Nephron progenitor cell (in vitro differentiated cells): ENCODE results near the gene UBE3C.
A peak's percentile ranks its signal among the peaks of the same experiment; 100 is the strongest.

Source experiments
- DNase-seq: peaks from one replicate; pipeline ENCODE4 v3.0.0; 2021
- H3K27ac Mint-ChIP-seq: 2 replicates; pipeline ENCODE4 v1.8.0; 2021; ENCODE audit warnings: mild to moderate bottlenecking, moderate library complexity, mixed read lengths
- H3K27me3 Mint-ChIP-seq: 2 replicates; pipeline ENCODE4 v1.8.0; 2021; ENCODE audit warnings: mild to moderate bottlenecking, low read depth, mixed read lengths; ENCODE audit not compliant: poor library complexity
- H3K36me3 Mint-ChIP-seq: 2 replicates; pipeline ENCODE4 v1.8.0; 2021; ENCODE audit warnings: low read depth, mixed read lengths
- H3K4me1 Mint-ChIP-seq: 2 replicates; pipeline ENCODE4 v1.8.0; 2021; ENCODE audit warnings: mixed read lengths
- H3K4me3 Mint-ChIP-seq: 2 replicates; pipeline ENCODE4 v1.8.0; 2021; ENCODE audit warnings: mild to moderate bottlenecking, moderate library complexity, mixed read lengths
- H3K9me3 Mint-ChIP-seq: 2 replicates; pipeline ENCODE4 v1.8.0; 2021; ENCODE audit warnings: mild to moderate bottlenecking, moderate library complexity, mixed read lengths
- CTCF ChIP-seq: fragments of 200-600 bp; sonication (generic); IDR thresholded peaks from 2 replicates; pipeline ENCODE4 v1.5.0; 2021; ENCODE audit warnings: antibody characterized with exemption

The UBE3C gene

GRCh38 chr7:157133304-157133703 lies 5.4 kb upstream of the UBE3C start:
- no peak overlapping the region for H3K27ac Mint-ChIP-seq
- no peaks in the 10 kb centered on the region for H3K4me1 Mint-ChIP-seq
- H3K4me3 Mint-ChIP-seq, result no peak overlapping the region
- H3K9me3 Mint-ChIP-seq, result no peaks in the 10 kb centered on the region
- TF ChIP-seq CTCF, result no peak
- DNase-seq, result no peak
- peaks cover 49% of the 10 kb centered on the region for H3K27me3 Mint-ChIP-seq
- no peaks in the 10 kb centered on the region for H3K36me3 Mint-ChIP-seq

- TF ChIP-seq CTCF, result peak; percentile 10
- Mint-ChIP-seq H3K27me3 (peaks cover 28% of the 10 kb centered on the region), H3K27ac (no peak overlapping the region), H3K4me3 (no peak overlapping the region), H3K9me3 (no peaks in the 10 kb centered on the region), H3K36me3 (peaks cover 7% of the 10 kb centered on the region), H3K4me1 (peaks cover 19% of the 10 kb centered on the region)
- no peak for DNase-seq
These were observed 2.4 kb upstream of the UBE3C start for GRCh38 chr7:157136372-157136771.

DNA sequence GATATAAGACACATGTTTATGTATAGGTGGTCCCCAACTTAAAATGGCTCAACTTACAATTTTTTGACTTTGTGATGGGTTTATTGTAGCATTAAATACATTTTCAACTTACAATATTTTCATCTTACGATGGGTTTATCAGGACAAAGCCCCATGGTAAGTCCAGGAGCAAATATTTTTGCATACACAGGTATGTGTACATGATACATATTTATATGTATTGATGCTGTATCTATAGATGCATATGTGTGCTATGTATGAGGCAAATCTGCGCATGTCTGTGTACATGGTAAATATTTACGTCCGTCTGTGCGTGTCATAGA lies 664 bp upstream of the UBE3C start:
- peak overlapping the region; percentile 64 for H3K4me3 Mint-ChIP-seq
- no peak for TF ChIP-seq CTCF
- H3K27ac Mint-ChIP-seq, result no peak overlapping the region
- H3K9me3 Mint-ChIP-seq, result no peaks in the 10 kb centered on the region
- H3K4me1 Mint-ChIP-seq, result peaks cover 33% of the 10 kb centered on the region
- no peak for DNase-seq
- peaks cover 12% of the 10 kb centered on the region for H3K27me3 Mint-ChIP-seq
- peaks cover 18% of the 10 kb centered on the region for H3K36me3 Mint-ChIP-seq

DNA sequence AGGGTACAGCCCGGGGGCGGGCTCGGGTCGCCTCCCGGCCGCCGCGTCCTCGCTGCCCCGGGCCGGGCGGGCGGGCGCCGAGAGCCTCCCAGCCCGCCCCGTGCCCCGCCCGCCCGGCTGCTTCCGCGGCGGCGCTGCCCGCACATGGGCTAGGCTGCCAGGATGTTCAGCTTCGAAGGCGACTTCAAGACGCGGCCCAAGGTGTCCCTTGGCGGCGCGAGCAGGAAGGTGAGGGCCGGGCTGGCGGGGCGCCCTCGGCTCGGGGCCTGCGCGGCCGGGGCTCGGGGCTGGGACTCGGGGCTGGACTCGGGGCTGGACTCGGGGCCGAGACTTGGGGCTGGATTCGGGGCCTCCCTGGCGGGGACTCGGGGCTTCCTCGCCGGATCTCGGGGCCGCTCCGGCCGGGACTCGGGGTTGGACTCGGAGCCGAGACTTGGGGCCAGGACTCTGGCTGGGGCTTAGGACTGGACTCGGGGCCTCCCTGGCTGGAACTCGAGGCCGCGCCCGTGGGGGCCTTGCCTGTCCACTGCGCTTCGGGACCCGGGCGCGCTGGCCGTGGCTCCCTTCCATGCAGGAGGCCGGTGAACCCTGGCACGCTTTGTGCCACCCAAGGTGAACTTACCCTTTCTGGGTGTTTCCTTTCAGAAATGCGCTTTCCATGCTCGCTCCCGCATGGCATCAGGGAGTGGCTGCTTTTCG lies 534 bp downstream of the UBE3C start:
- Mint-ChIP-seq H3K27ac (peak overlapping the region; percentile 90), H3K27me3 (peaks cover 14% of the 10 kb centered on the region), H3K4me1 (peaks cover 43% of the 10 kb centered on the region)

GRCh38 chr7:157139810-157140510 lies 1.2 kb downstream of the UBE3C start:
- DNase-seq, result no peak

More for the DNA sequence above, 534 bp downstream of the UBE3C start:
- Mint-ChIP-seq H3K4me3 (peak overlapping the region; percentile 79), H3K9me3 (no peaks in the 10 kb centered on the region), H3K36me3 (peaks cover 30% of the 10 kb centered on the region)
- TF ChIP-seq CTCF, result no peak
- peak; percentile 64 for DNase-seq

More at GRCh38 chr7:157139810-157140510, 1.2 kb downstream of the UBE3C start:
- Mint-ChIP-seq H3K4me1 (peaks cover 43% of the 10 kb centered on the region), H3K27ac (peak overlapping the region; percentile 90), H3K27me3 (peaks cover 10% of the 10 kb centered on the region), H3K4me3 (peak overlapping the region; percentile 79), H3K9me3 (no peaks in the 10 kb centered on the region), H3K36me3 (peaks cover 37% of the 10 kb centered on the region)
- no peak for TF ChIP-seq CTCF
